CD8-positive, alpha-beta memory T cell (primary cell): ENCODE results near the gene DIPK1B. TPM values are rescaled to one million over a fixed set of nuclear protein-coding genes. Genes with fewer than 3 reads are reported as not detected.
"Not testable (repeated sequence)": the region's sequence is repeated elsewhere in the genome, so short reads cannot be mapped to it uniquely, and the experiment has no call there.

Source experiments
- CTCF ChIA-PET: fragments of 350-600 bp; sonication (Branson Sonifier 250); formaldehyde crosslinking; loops from one replicate; lab custom pipeline; 2021; ENCODE audit warnings: antibody characterized with exemption; lab: Charles Lee
- POLR2A ChIA-PET: fragments of 350-600 bp; sonication (Branson Sonifier 250); formaldehyde crosslinking; loops from one replicate; lab custom pipeline; 2021; ENCODE audit warnings: antibody characterized with exemption; lab: Charles Lee
- DNase-seq, 5 donors: peaks; one replicate each; pipeline versions ENCODE4 v3.0.0 to v3.0.0-alpha.2; 2020 to 2022; ENCODE audit warnings: mixed read lengths in 1 of 5
- H3K27ac ChIP-seq: one replicate; pipeline ENCODE4 v1.7.0; 2013; ENCODE audit warnings: low read depth, mild to moderate bottlenecking, low read length, moderate library complexity
- H3K27me3 ChIP-seq: 2 replicates; pipeline ENCODE4 v1.7.0; 2013; ENCODE audit warnings: low read length, mild to moderate bottlenecking; ENCODE audit not compliant: insufficient read depth, poor library complexity, severe bottlenecking
- H3K36me3 ChIP-seq: 2 replicates; pipeline ENCODE4 v1.7.0; 2013; ENCODE audit warnings: mild to moderate bottlenecking, low read length, moderate library complexity; ENCODE audit not compliant: insufficient read depth
- H3K4me1 ChIP-seq: 2 replicates; pipeline ENCODE4 v1.7.0; 2013; ENCODE audit warnings: mild to moderate bottlenecking, low read length, moderate library complexity; ENCODE audit not compliant: insufficient read depth
- H3K4me3 ChIP-seq: 2 replicates; pipeline ENCODE4 v1.7.0; 2013; ENCODE audit warnings: mild to moderate bottlenecking, low read length
- H3K9me3 ChIP-seq: 2 replicates; pipeline ENCODE4 v1.7.0; 2013; ENCODE audit warnings: mild to moderate bottlenecking, low read length
- H3K27ac Mint-ChIP-seq, 8 donors: one replicate each; pipeline ENCODE4 v1.8.0; 2020 to 2021; ENCODE audit warnings: mixed read lengths in 8 of 8, mild to moderate bottlenecking in 6 of 8, inconsistent platforms in 3 of 8, moderate library complexity in 3 of 8
- H3K27me3 Mint-ChIP-seq, 2 donors: one replicate each; pipeline ENCODE4 v1.8.0; 2020 to 2021; ENCODE audit warnings: mixed read lengths in 2 of 2, mild to moderate bottlenecking in 1 of 2, moderate library complexity in 1 of 2
- H3K36me3 Mint-ChIP-seq, 3 donors: one replicate each; pipeline ENCODE4 v1.8.0; 2020 to 2021; ENCODE audit warnings: mixed read lengths in 3 of 3, inconsistent platforms in 1 of 3, mild to moderate bottlenecking in 1 of 3
- H3K4me1 Mint-ChIP-seq, 3 donors: one replicate each; pipeline ENCODE4 v1.8.0; 2020 to 2021; ENCODE audit warnings: mixed read lengths in 3 of 3, inconsistent platforms in 1 of 3, mild to moderate bottlenecking in 1 of 3
- H3K4me3 Mint-ChIP-seq, 7 donors: one replicate each; pipeline ENCODE4 v1.8.0; 2020 to 2021; ENCODE audit warnings: mixed read lengths in 7 of 7, mild to moderate bottlenecking in 6 of 7, moderate library complexity in 4 of 7, inconsistent platforms in 2 of 7
- H3K9me3 Mint-ChIP-seq, 5 donors: one replicate each; pipeline ENCODE4 v1.8.0; 2020 to 2022; ENCODE audit warnings: mixed read lengths in 5 of 5, mild to moderate bottlenecking in 3 of 5, moderate library complexity in 2 of 5, inconsistent platforms in 1 of 5
- polyA plus RNA-seq: library from polyadenylated mRNA; unstranded; fragments of 300-500 nt; fragmentation: Illumina TruSeq; gene quantifications from one replicate; pipeline ENCODE4 v1.2.3, GENCODE V29; 2021
- total RNA-seq, 2 experiments: library from RNA; stranded (reverse); gene quantifications; one replicate each; pipeline ENCODE4 v1.2.3, GENCODE V29; 2021

The DIPK1B gene
- total and polyA plus RNA-seq, 3 experiments from 2014 or later: not detected

DNA sequence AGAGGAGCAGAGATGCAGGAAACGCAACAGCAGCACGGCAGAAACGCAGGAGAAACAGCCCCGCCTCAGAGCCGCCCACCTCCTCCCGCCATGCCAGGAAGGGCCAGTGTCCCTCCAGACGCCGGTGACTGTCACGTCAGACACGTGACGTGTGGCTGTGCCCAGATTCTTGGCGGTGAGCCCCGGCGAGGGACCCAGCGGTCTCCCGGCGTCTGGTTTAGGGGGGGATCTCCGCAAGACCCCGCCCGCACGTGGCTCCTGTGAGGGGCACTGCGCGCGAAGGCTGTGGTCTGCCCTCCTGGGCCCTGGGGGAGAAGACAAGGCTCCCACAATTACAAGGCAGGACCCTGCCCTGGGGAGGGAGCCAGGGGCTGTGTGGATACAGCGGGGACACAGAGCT is 48.1 kb downstream of the DIPK1B start:
- no peaks in the 10 kb centered on the region for H3K4me1 ChIP-seq
- no peak overlapping the region for H3K27ac ChIP-seq
- H3K4me3 Mint-ChIP-seq: no peak overlapping the region
- H3K9me3 Mint-ChIP-seq: peaks cover 0 to 5% (median 2%) of the 10 kb centered on the region in 5 donors
- H3K9me3 ChIP-seq: no peaks in the 10 kb centered on the region
- H3K27ac Mint-ChIP-seq: no peak overlapping the region
- H3K36me3 ChIP-seq: no peaks in the 10 kb centered on the region
- H3K27me3 ChIP-seq: no peaks in the 10 kb centered on the region
- DNase-seq: no peak
- no peaks in the 10 kb centered on the region for H3K36me3 Mint-ChIP-seq
- peaks cover 7 to 21% of the 10 kb centered on the region in 2 donors for H3K27me3 Mint-ChIP-seq
- no peak overlapping the region for H3K4me3 ChIP-seq
- no peaks in the 10 kb centered on the region for H3K4me1 Mint-ChIP-seq
- ChIA-PET CTCF (interaction anchor here (1.3 kb wide), 1 partner anchor 17 kb away, joined by 4 read pairs; no protein-coding TSS in a partner anchor), POLR2A (no interaction called here)

DNA sequence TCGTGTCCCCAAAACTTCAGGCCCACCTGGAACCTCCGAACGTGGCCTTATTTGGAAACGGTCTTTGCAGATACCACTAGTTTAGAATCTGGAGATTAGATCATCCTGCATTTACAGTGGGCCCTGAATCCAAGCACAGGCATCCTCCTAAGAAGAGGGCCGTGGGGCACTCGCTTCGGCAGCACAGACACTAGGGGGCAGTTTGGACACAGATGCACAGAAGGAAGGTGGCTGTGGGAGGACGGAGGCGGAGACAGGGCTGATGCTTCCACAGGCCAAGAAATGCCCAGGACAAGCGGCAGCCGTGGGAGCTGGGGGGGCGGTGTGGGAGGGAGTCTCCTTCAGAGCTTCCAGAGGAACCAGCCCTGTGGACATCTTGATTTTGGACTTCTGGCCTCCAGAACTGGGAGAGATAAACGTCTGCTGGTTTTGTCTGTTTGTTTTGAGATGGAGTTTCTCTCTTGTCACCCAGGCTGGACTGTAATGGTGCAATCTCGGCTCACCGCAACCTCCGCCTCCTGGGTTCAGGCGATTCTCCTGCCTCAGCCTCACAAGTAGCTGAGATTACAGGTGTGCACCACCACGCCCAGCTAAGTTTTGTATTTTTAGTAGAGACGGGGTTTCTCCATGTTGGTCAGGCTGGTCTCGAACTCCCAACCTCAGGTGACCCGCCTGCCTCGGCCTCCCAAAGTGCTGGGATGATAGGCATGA is 48.6 kb downstream of the DIPK1B start:
- POLR2A ChIA-PET, H3K27me3 ChIP-seq: not testable (repeated sequence)
- peaks cover 7 to 16% of the 10 kb centered on the region in 2 donors for H3K27me3 Mint-ChIP-seq

DNA sequence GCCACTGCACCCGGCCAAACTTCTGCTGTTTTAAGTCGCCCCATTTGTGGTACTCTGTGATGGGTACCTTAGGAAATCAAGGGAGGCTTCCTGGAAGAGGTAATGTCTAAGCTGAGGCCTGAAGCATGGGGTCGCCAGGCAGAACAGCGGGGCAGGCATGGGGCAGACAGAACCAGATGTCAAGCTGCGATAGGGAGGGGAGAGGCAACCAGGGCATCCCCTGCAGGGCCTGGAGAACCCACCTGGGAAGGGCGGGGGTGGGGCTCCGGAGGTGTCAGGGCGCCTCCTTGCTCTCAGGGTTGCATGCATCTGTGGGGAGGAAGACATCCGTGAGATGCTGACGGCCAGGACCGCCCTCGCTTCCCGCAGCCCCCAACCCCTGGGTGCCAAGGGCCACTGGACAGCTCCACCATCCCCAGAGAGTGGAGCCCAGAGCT is 49.2 kb downstream of the DIPK1B start:
- POLR2A ChIA-PET: no interaction called here
- H3K9me3 ChIP-seq: no peaks in the 10 kb centered on the region

More for the DNA sequence above, 48.6 kb downstream of the DIPK1B start:
- not testable (repeated sequence) for H3K4me1 Mint-ChIP-seq, H3K36me3 ChIP-seq, H3K9me3 ChIP-seq, H3K9me3 Mint-ChIP-seq, H3K4me3 ChIP-seq, H3K4me3 Mint-ChIP-seq, H3K4me1 ChIP-seq, H3K36me3 Mint-ChIP-seq, H3K27ac ChIP-seq
- CTCF ChIA-PET: interaction anchor here (1.3 kb wide), 1 partner anchor 17 kb away, joined by 4 read pairs; no protein-coding TSS in a partner anchor
- H3K27ac Mint-ChIP-seq: peak overlapping the region in 2 of 8 donors; percentile 39 to 57
- peak in 1 of 5 donors; percentile 25 for DNase-seq

DNA sequence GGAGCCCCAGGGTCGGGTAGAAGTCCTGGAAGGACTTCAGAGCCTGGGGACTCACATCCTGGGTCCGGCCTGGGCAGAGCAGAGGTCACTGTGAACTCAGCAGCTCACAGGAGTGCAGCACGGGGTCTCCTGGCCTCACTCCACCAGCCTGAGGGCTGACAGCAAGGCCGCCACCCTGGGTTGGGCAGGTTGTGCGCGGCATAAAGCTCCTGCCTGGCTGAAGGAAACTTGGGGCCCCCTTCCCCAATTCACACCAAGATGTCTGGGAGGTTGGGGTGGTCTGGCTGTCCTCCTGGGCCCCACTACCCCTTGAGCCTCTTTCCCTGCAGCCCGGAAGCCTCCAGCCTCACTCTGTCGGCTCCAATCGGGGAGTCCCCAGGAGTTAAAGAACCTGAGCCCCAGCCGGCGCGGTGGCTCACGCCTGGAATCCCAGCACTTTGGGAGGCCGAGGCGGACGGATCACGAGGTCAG is 49.9 kb downstream of the DIPK1B start:
- ChIA-PET POLR2A (no interaction called here), CTCF (no interaction called here)
- Histone ChIP-seq H3K36me3 (no peaks in the 10 kb centered on the region), H3K27ac (no peak overlapping the region), H3K4me3 (no peak overlapping the region), H3K4me1 (no peaks in the 10 kb centered on the region), H3K9me3 (no peaks in the 10 kb centered on the region), H3K27me3 (no peaks in the 10 kb centered on the region)
- Mint-ChIP-seq H3K27me3 (peaks cover 7 to 20% of the 10 kb centered on the region in 2 donors), H3K27ac (no peak overlapping the region), H3K4me1 (peaks cover 5 to 14% (median 10%) of the 10 kb centered on the region in 3 donors), H3K9me3 (no peaks in the 10 kb centered on the region), H3K36me3 (no peaks in the 10 kb centered on the region), H3K4me3 (no peak overlapping the region)
- peak in 1 of 5 donors; percentile 12 for DNase-seq

More for the DNA sequence above, 49.2 kb downstream of the DIPK1B start:
- Mint-ChIP-seq H3K36me3 (no peaks in the 10 kb centered on the region), H3K4me1 (peaks cover 2 to 8% (median 5%) of the 10 kb centered on the region in 3 donors), H3K4me3 (no peak overlapping the region), H3K27me3 (peaks cover 7 to 13% of the 10 kb centered on the region in 2 donors), H3K9me3 (no peaks in the 10 kb centered on the region), H3K27ac (peak overlapping the region in 1 of 8 donors; percentile 57)
- Histone ChIP-seq H3K27me3 (no peaks in the 10 kb centered on the region), H3K36me3 (no peaks in the 10 kb centered on the region), H3K27ac (no peak overlapping the region), H3K4me1 (no peaks in the 10 kb centered on the region), H3K4me3 (no peak overlapping the region)
- DNase-seq: no peak
- CTCF ChIA-PET: interaction anchor here (1.3 kb wide), 1 partner anchor 16 kb away, joined by 4 read pairs; no protein-coding TSS in a partner anchor

- ChIA-PET CTCF (no interaction called here), POLR2A (no interaction called here)
- Histone ChIP-seq H3K4me1 (no peaks in the 10 kb centered on the region), H3K27ac (no peak overlapping the region), H3K36me3 (no peaks in the 10 kb centered on the region), H3K9me3 (no peaks in the 10 kb centered on the region), H3K27me3 (no peaks in the 10 kb centered on the region), H3K4me3 (no peak overlapping the region)
- Mint-ChIP-seq H3K4me3 (no peak overlapping the region), H3K4me1 (peaks cover 5 to 14% (median 10%) of the 10 kb centered on the region in 3 donors), H3K27ac (no peak overlapping the region), H3K36me3 (no peaks in the 10 kb centered on the region), H3K27me3 (peaks cover 12 to 25% of the 10 kb centered on the region in 2 donors), H3K9me3 (no peaks in the 10 kb centered on the region)
- DNase-seq: peak in 4 of 5 donors; percentile 14 to 45 (median 18)
Measured at GRCh38 chr9:136762915-136763648, 50.7 kb downstream of the DIPK1B start.

DNA sequence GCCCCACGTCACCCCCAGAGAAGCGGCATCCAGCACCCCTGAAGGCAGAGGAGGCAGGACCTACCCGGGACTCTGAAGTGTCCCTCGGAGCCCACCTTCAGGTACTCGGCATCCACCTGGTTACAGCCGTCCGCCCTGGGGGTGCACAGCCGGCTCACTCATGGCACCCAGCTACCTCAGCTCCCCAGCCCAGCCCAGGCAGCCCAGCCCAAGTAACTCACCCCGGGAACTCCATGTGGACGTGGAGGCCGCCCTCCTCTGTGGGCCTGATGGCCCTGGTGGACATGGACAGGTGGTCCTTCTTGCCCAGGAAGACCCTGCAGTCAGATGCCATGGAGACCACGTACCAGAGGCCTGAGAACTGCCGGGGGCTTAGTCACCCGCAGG is 51.3 kb downstream of the DIPK1B start:
- DNase-seq: peak in 1 of 5 donors; percentile 39
- no peak overlapping the region for H3K27ac Mint-ChIP-seq
- Histone ChIP-seq H3K4me1 (no peaks in the 10 kb centered on the region), H3K4me3 (no peak overlapping the region), H3K36me3 (no peaks in the 10 kb centered on the region), H3K9me3 (no peaks in the 10 kb centered on the region), H3K27ac (no peak overlapping the region), H3K27me3 (no peaks in the 10 kb centered on the region)
- H3K4me1 Mint-ChIP-seq: peaks cover 5 to 14% (median 10%) of the 10 kb centered on the region in 3 donors
- H3K27me3 Mint-ChIP-seq: peaks cover 14 to 26% of the 10 kb centered on the region in 2 donors
- no peaks in the 10 kb centered on the region for H3K9me3 Mint-ChIP-seq
- CTCF ChIA-PET: no interaction called here
- no peaks in the 10 kb centered on the region for H3K36me3 Mint-ChIP-seq
- POLR2A ChIA-PET: no interaction called here
- H3K4me3 Mint-ChIP-seq: no peak overlapping the region

DNA sequence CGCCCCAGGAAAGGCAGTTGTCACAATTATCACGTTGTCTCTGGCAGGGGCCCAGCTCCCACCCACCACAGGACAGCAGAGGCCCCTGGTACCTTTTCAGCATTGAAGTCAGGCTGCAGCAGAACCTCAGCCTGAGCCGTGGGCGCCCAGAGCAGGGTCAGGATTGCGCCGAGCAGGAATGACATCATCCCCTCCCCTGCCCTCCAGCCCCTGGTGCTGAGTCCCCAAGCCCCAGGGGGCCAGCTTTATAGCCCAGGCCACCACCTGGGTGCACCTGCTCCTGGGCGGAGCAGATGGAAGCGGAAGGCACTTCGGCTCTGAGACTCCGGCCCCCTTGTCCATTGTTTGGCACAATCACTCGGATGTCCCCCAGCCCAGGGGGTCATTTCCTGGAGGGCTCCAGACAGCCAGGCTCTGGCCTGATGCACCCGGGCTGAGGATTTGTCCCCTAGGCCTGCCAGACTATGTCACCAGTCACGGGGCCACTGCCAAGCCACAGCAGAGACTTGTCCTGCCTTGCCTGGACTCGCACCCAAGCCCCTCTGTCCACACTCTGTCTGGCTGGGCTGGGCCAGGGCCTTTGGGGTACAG is 52.0 kb downstream of the DIPK1B start, which contains the start of gene LCN15:
LCN15 (minus strand) TSS at position 218 of the 591 bp plus-strand sequence; CDS start at position 188, 30 bp downstream.
- Mint-ChIP-seq H3K27ac (no peak within 1 kb of the TSS), H3K9me3 (no peaks in the 10 kb centered on the region), H3K27me3 (peaks cover 14 to 26% of the 10 kb centered on the region in 2 donors), H3K36me3 (no peaks in the 10 kb centered on the region), H3K4me3 (no peak within 1 kb of the TSS), H3K4me1 (peaks cover 5 to 14% (median 10%) of the 10 kb centered on the region in 3 donors)
- no peaks in the 10 kb centered on the region for H3K27me3 ChIP-seq
- no peak for DNase-seq
- H3K4me1 ChIP-seq: no peaks in the 10 kb centered on the region
- H3K36me3 ChIP-seq: no peaks in the 10 kb centered on the region
- H3K27ac ChIP-seq: no peak within 1 kb of the TSS
- ChIA-PET CTCF (no interaction called here), POLR2A (no interaction called here)
- H3K4me3 ChIP-seq: no peak within 1 kb of the TSS
- no peaks in the 10 kb centered on the region for H3K9me3 ChIP-seq
